CD14-positive monocyte (primary cell): ENCODE data around the gene ADCY7. TPM values are rescaled to one million over a fixed set of nuclear protein-coding genes. Genes with fewer than 3 reads are reported as not detected.

Source experiments
- DNase-seq, 3 donors: peaks; one replicate each; pipeline ENCODE4 v3.0.0-alpha.2; 2011 to 2022
- H2AFZ ChIP-seq: 2 replicates; pipeline ENCODE4 v1.6.0; 2012; ENCODE audit warnings: mild to moderate bottlenecking, low read depth, low read length, inconsistent platforms; ENCODE audit not compliant: insufficient read depth, poor library complexity, severe bottlenecking
- H3K27ac ChIP-seq, 2 donors: 1 replicate in 1 of 2; 2 replicates in 1 of 2; pipeline ENCODE4 v1.5.1; 2012 to 2013; ENCODE audit warnings: low read length in 2 of 2, control low read depth in 1 of 2, inconsistent platforms in 1 of 2, low read depth in 1 of 2, mild to moderate bottlenecking in 1 of 2
- H3K27me3 ChIP-seq, 2 donors: one replicate each; pipeline versions ENCODE4 v1.6.0 to v1.6.1; 2011 to 2013; ENCODE audit warnings: low read length in 2 of 2; ENCODE audit not compliant: control insufficient read depth in 2 of 2, insufficient read depth in 2 of 2
- H3K36me3 ChIP-seq, 2 donors: replicated peaks in 1 of 2; 1 replicate in 1 of 2; 2 replicates in 1 of 2; pipeline versions ENCODE4 v1.5.1 to v1.6.1; 2012 to 2013; ENCODE audit warnings: low read length in 2 of 2, control low read depth in 1 of 2, inconsistent platforms in 1 of 2, mild to moderate bottlenecking in 1 of 2; ENCODE audit not compliant: insufficient read depth in 2 of 2, control insufficient read depth in 1 of 2
- H3K4me1 ChIP-seq, 2 donors: 1 replicate in 1 of 2; 2 replicates in 1 of 2; pipeline versions ENCODE4 v1.5.1 to v1.6.1; 2012 to 2013; ENCODE audit warnings: low read length in 2 of 2, control low read depth in 1 of 2, inconsistent platforms in 1 of 2, mild to moderate bottlenecking in 1 of 2, moderate library complexity in 1 of 2; ENCODE audit not compliant: insufficient read depth in 2 of 2, control insufficient read depth in 1 of 2
- H3K4me2 ChIP-seq: replicated peaks from 2 replicates; pipeline ENCODE3; 2012; ENCODE audit warnings: low read length, moderate library complexity, mild to moderate bottlenecking; ENCODE audit not compliant: poor library complexity, severe bottlenecking; ENCODE audit errors: extremely low read depth
- H3K4me3 ChIP-seq, 3 experiments: fragments of 200-600 bp in 1 of 3; sonication (generic) in 1 of 3; replicated peaks in 1 of 3; 1 replicate in 2 of 3; 2 replicates in 1 of 3; pipeline ENCODE4 v1.5.1; 2011 to 2013; ENCODE audit warnings: low read length in 3 of 3, mild to moderate bottlenecking in 3 of 3, control low read depth in 2 of 3, low read depth in 2 of 3, inconsistent platforms in 1 of 3, moderate library complexity in 1 of 3
- H3K79me2 ChIP-seq: 2 replicates; pipeline ENCODE4 v1.6.0; 2012; ENCODE audit warnings: mild to moderate bottlenecking, control low read depth, inconsistent platforms, low read length, moderate library complexity; ENCODE audit not compliant: insufficient read depth
- H3K9ac ChIP-seq: 2 replicates; pipeline ENCODE4 v1.6.0; 2017; ENCODE audit warnings: low read length, mild to moderate bottlenecking; ENCODE audit not compliant: insufficient read depth, poor library complexity, severe bottlenecking
- H3K9me3 ChIP-seq, 2 donors: replicated peaks in 1 of 2; 1 replicate in 1 of 2; 2 replicates in 1 of 2; pipeline versions ENCODE4 v1.5.1 to v1.6.1; 2012 to 2013; ENCODE audit warnings: low read length in 2 of 2, control low read depth in 1 of 2; ENCODE audit not compliant: control insufficient read depth in 1 of 2, insufficient read depth in 1 of 2
- H4K20me1 ChIP-seq: 2 replicates; pipeline ENCODE4 v1.6.0; 2012; ENCODE audit warnings: mild to moderate bottlenecking, low read length, control low read depth, moderate library complexity; ENCODE audit not compliant: insufficient read depth
- H3K27ac Mint-ChIP-seq, 7 donors: one replicate each; pipeline ENCODE4 v1.8.0; 2020; ENCODE audit warnings: mild to moderate bottlenecking in 7 of 7, mixed read lengths in 7 of 7, moderate library complexity in 6 of 7, inconsistent platforms in 2 of 7
- H3K27me3 Mint-ChIP-seq, 3 donors: one replicate each; pipeline ENCODE4 v1.8.0; 2021 to 2022; ENCODE audit warnings: low read depth in 3 of 3, mild to moderate bottlenecking in 3 of 3, mixed read lengths in 3 of 3, moderate library complexity in 3 of 3, inconsistent platforms in 1 of 3
- H3K36me3 Mint-ChIP-seq, 2 donors: one replicate each; pipeline ENCODE4 v1.8.0; 2020; ENCODE audit warnings: mixed read lengths in 2 of 2, inconsistent platforms in 1 of 2, mild to moderate bottlenecking in 1 of 2
- H3K4me1 Mint-ChIP-seq: one replicate; pipeline ENCODE4 v1.8.0; 2020; ENCODE audit warnings: mild to moderate bottlenecking, mixed read lengths
- H3K4me3 Mint-ChIP-seq, 2 donors: one replicate each; pipeline ENCODE4 v1.8.0; 2020; ENCODE audit warnings: mild to moderate bottlenecking in 2 of 2, mixed read lengths in 2 of 2, moderate library complexity in 1 of 2
- H3K9me3 Mint-ChIP-seq, 7 donors: one replicate each; pipeline ENCODE4 v1.8.0; 2020 to 2022; ENCODE audit warnings: mixed read lengths in 7 of 7, mild to moderate bottlenecking in 6 of 7, moderate library complexity in 6 of 7, inconsistent platforms in 2 of 7
- WGBS: methylation state at CpG from one replicate; pipeline ENCODE4 v1.1.5; 2013; ENCODE audit warnings: missing lambda C conversion rate; ENCODE audit not compliant: insufficient coverage; 5-methylcytosine and 5-hydroxymethylcytosine counted together
- intact Hi-C, 2 donors: fragments of 100-400 bp; cut with micrococcal nuclease; formaldehyde crosslinking; loops; one replicate each; pipeline versions ENCODE4 v1.15.0 to v1.15.1; 2023
- polyA plus RNA-seq, 3 donors: library from polyadenylated mRNA; depleted of rRNA in 1 of 3; unstranded in 2 of 3; stranded (reverse) in 1 of 3; fragments of 300-500 nt in 2 of 3; fragments of >200 nt in 1 of 3; fragmentation: Illumina TruSeq in 2 of 3; gene quantifications; 1 replicate in 2 of 3; 2 replicates in 1 of 3; pipeline ENCODE4 v1.2.3, GENCODE V29; 2012 to 2021
- TF ChIP-seq, protein P1 (sequence below): fragments of 200-600 bp; IDR thresholded peaks from one replicate; pipeline ENCODE4 v1.8.0; 2022; ENCODE audit warnings: antibody characterized with exemption, mild to moderate bottlenecking

Gene ADCY7
- polyA plus RNA-seq, 3 donors, result 53.1 to 230 (median 91.5) TPM

DNA sequence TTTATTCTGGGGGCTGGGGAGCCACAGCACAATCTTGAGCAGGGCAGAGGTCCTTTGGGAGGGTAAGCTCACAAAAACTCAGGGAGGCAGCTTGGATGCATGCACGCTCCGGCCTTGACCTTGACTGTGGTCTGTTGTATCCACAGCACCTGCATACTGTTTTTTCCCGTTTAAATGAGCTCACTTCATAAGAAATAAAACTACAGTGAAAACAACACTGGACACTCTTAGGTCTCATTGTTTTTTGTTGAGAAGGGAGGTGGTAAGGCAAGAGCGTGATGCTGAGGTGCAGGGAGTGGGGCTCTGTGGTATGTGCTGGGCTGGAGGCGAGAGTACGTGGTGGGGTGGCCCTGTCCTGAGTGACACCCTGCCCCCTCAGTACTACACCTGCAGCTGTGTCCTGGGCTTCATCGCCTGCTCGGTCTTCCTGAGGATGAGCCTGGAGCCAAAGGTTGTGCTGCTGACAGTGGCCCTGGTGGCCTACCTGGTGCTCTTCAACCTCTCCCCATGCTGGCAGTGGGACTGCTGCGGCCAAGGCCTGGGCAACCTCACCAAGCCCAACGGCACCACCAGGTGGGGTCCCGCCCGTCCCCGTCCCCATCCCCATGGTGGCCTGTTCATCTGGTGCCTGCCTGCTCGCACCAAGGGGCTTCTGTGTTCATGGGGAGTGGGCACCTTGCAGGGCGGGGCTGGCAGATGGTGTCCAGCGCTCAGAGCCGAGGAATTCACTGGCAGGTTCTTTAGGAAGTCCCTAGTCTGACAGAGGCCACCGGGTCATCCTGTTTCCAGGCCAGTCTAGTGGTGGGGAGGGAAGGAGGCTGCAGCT, 44.2 kb downstream of the ADCY7 start:
- peaks cover 32% of the 10 kb centered on the region for H3K79me2 ChIP-seq
- no peak for DNase-seq
- no peaks in the 10 kb centered on the region for H3K9me3 Mint-ChIP-seq

DNA sequence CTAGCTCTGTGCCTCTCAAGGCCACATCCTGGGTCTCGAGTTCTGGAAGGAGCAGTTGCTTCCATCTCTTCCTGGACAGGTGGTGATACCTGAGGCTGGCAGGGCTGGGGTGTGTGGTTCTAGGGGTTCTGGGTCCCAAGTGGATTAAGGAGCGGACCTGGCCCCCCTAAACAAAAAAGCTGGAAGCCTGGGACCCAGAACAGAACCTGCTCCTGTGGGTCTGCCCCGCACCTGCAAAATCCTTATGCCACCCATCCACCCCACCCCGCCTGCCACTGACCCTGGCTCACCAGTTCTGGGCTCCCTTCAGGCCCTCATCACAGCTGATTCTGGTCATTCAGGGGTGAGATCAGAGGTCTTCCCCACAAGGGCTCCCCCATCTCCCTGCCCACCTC, 44.8 kb downstream of the ADCY7 start:
- no peak for DNase-seq
- Histone ChIP-seq H2AFZ (no peak overlapping the region), H3K4me3 (no peak overlapping the region), H3K9me3 (no peaks in the 10 kb centered on the region), H4K20me1 (peaks cover 100% of the 10 kb centered on the region), H3K9ac (no peak overlapping the region), H3K27ac (peak overlapping the region in 1 of 2 donors; percentile 62), H3K4me1 (peaks cover 21 to 22% of the 10 kb centered on the region in 2 donors), H3K36me3 (peaks cover 90 to 100% of the 10 kb centered on the region in 2 donors), H3K4me2 (no peak overlapping the region), H3K79me2 (peaks cover 37% of the 10 kb centered on the region), H3K27me3 (no peaks in the 10 kb centered on the region)
- Mint-ChIP-seq H3K9me3 (no peaks in the 10 kb centered on the region), H3K4me3 (no peak overlapping the region), H3K27me3 (peaks cover 0 to 2% (median 1%) of the 10 kb centered on the region in 3 donors), H3K27ac (peak overlapping the region in 5 of 7 donors; percentile 24 to 77 (median 62)), H3K36me3 (peaks cover 81 to 98% of the 10 kb centered on the region in 2 donors), H3K4me1 (peaks cover 29% of the 10 kb centered on the region)
- 96% methylated on average over 3 of the region's 4 CpGs for WGBS
- TF ChIP-seq, protein P1, sequence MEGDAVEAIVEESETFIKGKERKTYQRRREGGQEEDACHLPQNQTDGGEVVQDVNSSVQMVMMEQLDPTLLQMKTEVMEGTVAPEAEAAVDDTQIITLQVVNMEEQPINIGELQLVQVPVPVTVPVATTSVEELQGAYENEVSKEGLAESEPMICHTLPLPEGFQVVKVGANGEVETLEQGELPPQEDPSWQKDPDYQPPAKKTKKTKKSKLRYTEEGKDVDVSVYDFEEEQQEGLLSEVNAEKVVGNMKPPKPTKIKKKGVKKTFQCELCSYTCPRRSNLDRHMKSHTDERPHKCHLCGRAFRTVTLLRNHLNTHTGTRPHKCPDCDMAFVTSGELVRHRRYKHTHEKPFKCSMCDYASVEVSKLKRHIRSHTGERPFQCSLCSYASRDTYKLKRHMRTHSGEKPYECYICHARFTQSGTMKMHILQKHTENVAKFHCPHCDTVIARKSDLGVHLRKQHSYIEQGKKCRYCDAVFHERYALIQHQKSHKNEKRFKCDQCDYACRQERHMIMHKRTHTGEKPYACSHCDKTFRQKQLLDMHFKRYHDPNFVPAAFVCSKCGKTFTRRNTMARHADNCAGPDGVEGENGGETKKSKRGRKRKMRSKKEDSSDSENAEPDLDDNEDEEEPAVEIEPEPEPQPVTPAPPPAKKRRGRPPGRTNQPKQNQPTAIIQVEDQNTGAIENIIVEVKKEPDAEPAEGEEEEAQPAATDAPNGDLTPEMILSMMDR, result no peak
- intact Hi-C loops, result no loop called here

More for the DNA sequence above, 44.2 kb downstream of the ADCY7 start:
- peaks cover 78 to 98% of the 10 kb centered on the region in 2 donors for H3K36me3 Mint-ChIP-seq
- Histone ChIP-seq H3K4me2 (no peak overlapping the region), H4K20me1 (peaks cover 100% of the 10 kb centered on the region), H3K4me3 (no peak overlapping the region), H3K9me3 (no peaks in the 10 kb centered on the region), H3K27me3 (no peaks in the 10 kb centered on the region), H3K4me1 (peaks cover 21 to 22% of the 10 kb centered on the region in 2 donors), H3K36me3 (peaks cover 90 to 100% of the 10 kb centered on the region in 2 donors), H3K27ac (peak overlapping the region in 1 of 2 donors; percentile 62), H2AFZ (no peak overlapping the region), H3K9ac (no peak overlapping the region)
- H3K4me3 Mint-ChIP-seq, result no peak overlapping the region
- 90% methylated on average over 10 of the region's 18 CpGs for whole genome bisulfite sequencing
- H3K27me3 Mint-ChIP-seq, result peaks cover 0 to 2% (median 1%) of the 10 kb centered on the region in 3 donors
- intact Hi-C loops, result no loop called here
- TF ChIP-seq, protein P1, result no peak
- peak overlapping the region; percentile 73 to 84 (median 78) for H3K27ac Mint-ChIP-seq
- peaks cover 29% of the 10 kb centered on the region for H3K4me1 Mint-ChIP-seq
